Suprapubic skin (tissue), 4 donors: ENCODE results near the gene GRWD1. TPM values are rescaled to one million over a fixed set of nuclear protein-coding genes. Genes with fewer than 3 reads are reported as not detected.
A peak's percentile ranks its signal among the peaks of the same experiment; 100 is the strongest.

Experiments
- DNase-seq, 2 donors: peaks; one replicate each; pipeline ENCODE4 v3.0.0-alpha.2; 2019; ENCODE audit warnings: low spot score in 2 of 2
- H3K27ac ChIP-seq: fragments of 200-600 bp; sonication (generic); one replicate; pipeline ENCODE4 v1.5.1; 2019
- H3K27me3 ChIP-seq: fragments of 200-600 bp; sonication (generic); one replicate; pipeline ENCODE4 v1.5.1; 2019
- H3K36me3 ChIP-seq: fragments of 200-600 bp; sonication (generic); one replicate; pipeline ENCODE4 v1.5.1; 2019
- H3K4me1 ChIP-seq: fragments of 200-600 bp; sonication (generic); one replicate; pipeline ENCODE4 v1.5.1; 2019
- H3K4me3 ChIP-seq: fragments of 200-600 bp; sonication (generic); one replicate; pipeline ENCODE4 v1.5.1; 2019; ENCODE audit warnings: mild to moderate bottlenecking
- H3K9me3 ChIP-seq: fragments of 200-600 bp; sonication (generic); one replicate; pipeline ENCODE4 v1.5.1; 2019
- CTCF ChIP-seq, 2 donors: fragments of 200-600 bp in 1 of 2; fragments of 450-650 bp in 1 of 2; sonication (generic) in 1 of 2; IDR thresholded peaks; one replicate each; pipeline ENCODE4 v1.5.1; 2016 to 2019; ENCODE audit warnings: antibody characterized with exemption in 2 of 2, mild to moderate bottlenecking in 1 of 2, moderate library complexity in 1 of 2
- EP300 ChIP-seq: sonication (generic); formaldehyde crosslinking; IDR thresholded peaks from one replicate; pipeline ENCODE4 v1.6.1; 2017; ENCODE audit warnings: antibody characterized with exemption
- POLR2A ChIP-seq, 2 donors: fragments of 450-650 bp; IDR thresholded peaks; one replicate each; pipeline ENCODE4 v1.6.1; 2017; ENCODE audit warnings: antibody characterized with exemption in 2 of 2, mild to moderate bottlenecking in 2 of 2, moderate library complexity in 2 of 2
- POLR2AphosphoS5 ChIP-seq, 3 donors: sonication (generic); formaldehyde crosslinking; IDR thresholded peaks; one replicate each; pipeline ENCODE4 v1.6.1; 2017; ENCODE audit warnings: antibody characterized with exemption in 3 of 3
- WGBS: methylation state at CpG from one replicate; pipeline ENCODE4 v1.1.5; 2018; 5-methylcytosine and 5-hydroxymethylcytosine counted together
- total RNA-seq, 4 donors: library from RNA; depleted of rRNA; stranded (reverse); fragments of >200 nt; gene quantifications; one replicate each; pipeline ENCODE4 v1.1.0, GENCODE V29; 2016

The GRWD1 gene
- total RNA-seq, 4 donors from 2014 or later, result 24.5 to 53.4 (median 40.1) TPM

GRCh38 chr19:48480183-48480557 is 34.4 kb downstream of the GRWD1 start:
- H3K4me3 ChIP-seq, result peak overlapping the region; percentile 58
- WGBS, result 4% methylated on average over 22 of the region's 32 CpGs
- H3K27ac ChIP-seq, result peak overlapping the region; percentile 80
- H3K4me1 ChIP-seq, result peaks cover 24% of the 10 kb centered on the region
- no peaks in the 10 kb centered on the region for H3K27me3 ChIP-seq
- DNase-seq, result no peak
- H3K9me3 ChIP-seq, result no peaks in the 10 kb centered on the region
- peaks cover 43% of the 10 kb centered on the region for H3K36me3 ChIP-seq
- TF ChIP-seq POLR2AphosphoS5 (IDR thresholded peaks at IDR 0.05), result peak in 1 of 3 donors; percentile 5
- TF ChIP-seq EP300, result no peak

DNA sequence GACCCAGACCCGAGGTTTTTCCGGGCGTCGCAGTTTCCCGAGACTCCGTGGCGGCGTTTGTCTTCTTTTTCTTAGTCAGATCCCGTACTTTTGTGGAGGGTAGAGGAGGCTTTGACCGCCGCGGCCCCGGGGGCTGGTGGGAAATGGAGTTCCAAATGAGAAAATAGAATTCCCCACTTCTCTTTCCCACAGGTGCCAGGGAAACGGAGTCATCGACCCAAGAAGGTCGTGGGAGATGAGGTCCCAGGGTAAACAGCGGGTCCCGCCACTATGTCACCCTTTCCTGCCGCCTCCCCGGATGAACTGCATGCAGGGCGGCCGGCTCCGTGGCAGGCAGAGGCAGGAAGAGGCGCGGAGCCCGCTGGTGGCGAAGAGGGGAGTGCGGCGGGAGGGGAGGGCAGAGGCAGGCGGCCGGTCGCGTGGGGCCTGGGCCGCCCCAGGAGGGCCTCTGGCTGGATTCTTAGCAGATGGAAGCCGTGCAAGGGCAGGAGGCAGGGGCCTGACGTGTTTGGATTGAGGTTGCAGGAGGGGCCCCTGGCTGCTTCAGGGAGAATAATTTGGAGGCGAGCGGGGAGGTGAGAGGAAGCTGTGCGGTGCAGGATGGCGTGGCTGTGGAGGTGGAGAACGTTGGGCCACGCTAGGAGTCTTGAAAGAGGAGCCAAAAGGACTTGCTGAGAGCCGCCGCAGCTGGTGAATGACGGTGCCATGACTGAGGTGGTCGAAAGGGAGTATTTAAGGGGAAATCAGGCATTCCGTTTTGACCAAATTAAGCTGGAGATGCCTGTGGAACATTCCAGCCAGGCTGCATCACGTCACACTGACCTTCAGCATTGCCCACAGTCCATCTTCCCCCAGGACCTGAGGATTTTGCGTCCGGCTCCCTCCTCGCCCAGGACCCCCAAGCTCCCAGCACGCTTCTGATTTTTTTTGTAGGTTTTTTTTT is 35.0 kb downstream of the GRWD1 start:
- WGBS, result 12% methylated on average over 41 of the region's 52 CpGs
- peak overlapping the region; percentile 58 for H3K4me3 ChIP-seq
- H3K9me3 ChIP-seq, result no peaks in the 10 kb centered on the region
- TF ChIP-seq EP300, result no peak
- TF ChIP-seq POLR2AphosphoS5 (IDR thresholded peaks at IDR 0.05), result no peak
- TF ChIP-seq POLR2A (IDR thresholded peaks at IDR 0.05), result no peak
- TF ChIP-seq CTCF (IDR thresholded peaks at IDR 0.05), result no peak
- H3K4me1 ChIP-seq, result peaks cover 24% of the 10 kb centered on the region
- no peaks in the 10 kb centered on the region for H3K27me3 ChIP-seq
- no peak for DNase-seq
- peak overlapping the region; percentile 80 for H3K27ac ChIP-seq
- peaks cover 37% of the 10 kb centered on the region for H3K36me3 ChIP-seq

- TF ChIP-seq CTCF (IDR thresholded peaks at IDR 0.05), result no peak
- TF ChIP-seq EP300, result no peak
- Histone ChIP-seq H3K9me3 (no peaks in the 10 kb centered on the region), H3K4me1 (peaks cover 24% of the 10 kb centered on the region), H3K4me3 (no peak overlapping the region), H3K36me3 (peaks cover 25% of the 10 kb centered on the region), H3K27me3 (no peaks in the 10 kb centered on the region), H3K27ac (no peak overlapping the region)
- DNase-seq, result no peak
- WGBS, result 54% methylated on average over 7 of the region's 7 CpGs
Measured at GRCh38 chr19:48481846-48482639, 36.3 kb downstream of the GRWD1 start.

GRCh38 chr19:48483301-48483700 is 37.5 kb downstream of the GRWD1 start:
- no peak overlapping the region for H3K4me3 ChIP-seq
- H3K4me1 ChIP-seq, result peaks cover 36% of the 10 kb centered on the region
- no peak for TF ChIP-seq POLR2AphosphoS5 (IDR thresholded peaks at IDR 0.05)
- no peak for TF ChIP-seq CTCF (IDR thresholded peaks at IDR 0.05)
- TF ChIP-seq POLR2A (IDR thresholded peaks at IDR 0.05), result no peak
- TF ChIP-seq EP300, result no peak
- no peak overlapping the region for H3K27ac ChIP-seq
- no peaks in the 10 kb centered on the region for H3K27me3 ChIP-seq
- 90% methylated on average over 1 of the region's 3 CpGs for WGBS
- peaks cover 12% of the 10 kb centered on the region for H3K36me3 ChIP-seq
- no peaks in the 10 kb centered on the region for H3K9me3 ChIP-seq
- DNase-seq, result no peak

DNA sequence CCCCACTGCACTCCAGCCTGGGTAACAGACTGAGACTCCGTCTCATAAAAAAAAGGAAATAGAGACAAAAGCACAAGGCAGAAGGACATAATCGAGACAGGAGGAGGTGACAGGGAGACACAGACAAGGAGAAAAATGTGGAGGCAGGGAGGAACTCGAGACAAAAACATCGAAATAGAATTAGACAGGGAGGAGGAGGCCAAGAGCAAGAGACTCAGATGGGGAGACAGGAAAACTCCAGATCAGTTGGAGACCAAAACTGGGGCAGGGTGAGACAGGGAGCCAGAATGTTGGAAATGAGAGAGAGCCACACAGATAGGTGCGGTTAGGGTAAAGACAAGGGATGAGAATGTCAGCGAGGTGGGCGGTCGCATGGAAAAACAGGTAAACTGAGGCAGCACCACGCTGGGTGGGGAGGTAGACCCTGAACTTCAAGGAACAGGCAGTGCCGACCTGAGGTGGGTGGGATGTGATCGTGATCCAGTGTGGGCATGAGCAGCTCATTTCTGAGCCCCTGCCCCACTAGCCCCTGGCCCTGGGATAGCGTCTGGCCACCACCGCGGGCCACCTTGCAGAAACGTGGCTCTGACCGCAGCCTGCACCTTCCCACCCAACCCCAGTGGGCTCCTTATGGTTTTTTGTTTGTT is 38.6 kb downstream of the GRWD1 start:
- 81% methylated on average over 16 of the region's 16 CpGs for WGBS
- Histone ChIP-seq H3K27ac (no peak overlapping the region), H3K27me3 (no peaks in the 10 kb centered on the region), H3K4me3 (no peak overlapping the region), H3K36me3 (peaks cover 1% of the 10 kb centered on the region), H3K4me1 (peaks cover 47% of the 10 kb centered on the region), H3K9me3 (no peaks in the 10 kb centered on the region)
- TF ChIP-seq POLR2A (IDR thresholded peaks at IDR 0.05), result no peak
- no peak for TF ChIP-seq CTCF (IDR thresholded peaks at IDR 0.05)
- no peak for TF ChIP-seq POLR2AphosphoS5 (IDR thresholded peaks at IDR 0.05)
- no peak for TF ChIP-seq EP300
- no peak for DNase-seq
